Retinal pigment epithelial cell (primary cell): Measurements from ENCODE around the gene BLVRA.

ENCODE experiments used
- DNase-seq: peaks from one replicate; pipeline ENCODE4 v3.0.0-alpha.2; 2010; ENCODE audit warnings: low read depth
- H3K4me3 ChIP-seq: 2 replicates; pipeline ENCODE4 v1.5.1; 2011; ENCODE audit warnings: mild to moderate bottlenecking, low read length, control low read depth, moderate library complexity
- TF ChIP-seq, protein P1 (sequence below): conservative IDR thresholded peaks from 2 replicates; pipeline ENCODE4 v1.5.1; 2011; ENCODE audit warnings: low read depth, low read length, control low read depth, inconsistent platforms

The BLVRA gene

GRCh38 chr7:43856316-43856715 is 97.8 kb downstream of the BLVRA start:
- no peak overlapping the region for H3K4me3 ChIP-seq
- TF ChIP-seq, protein P1, sequence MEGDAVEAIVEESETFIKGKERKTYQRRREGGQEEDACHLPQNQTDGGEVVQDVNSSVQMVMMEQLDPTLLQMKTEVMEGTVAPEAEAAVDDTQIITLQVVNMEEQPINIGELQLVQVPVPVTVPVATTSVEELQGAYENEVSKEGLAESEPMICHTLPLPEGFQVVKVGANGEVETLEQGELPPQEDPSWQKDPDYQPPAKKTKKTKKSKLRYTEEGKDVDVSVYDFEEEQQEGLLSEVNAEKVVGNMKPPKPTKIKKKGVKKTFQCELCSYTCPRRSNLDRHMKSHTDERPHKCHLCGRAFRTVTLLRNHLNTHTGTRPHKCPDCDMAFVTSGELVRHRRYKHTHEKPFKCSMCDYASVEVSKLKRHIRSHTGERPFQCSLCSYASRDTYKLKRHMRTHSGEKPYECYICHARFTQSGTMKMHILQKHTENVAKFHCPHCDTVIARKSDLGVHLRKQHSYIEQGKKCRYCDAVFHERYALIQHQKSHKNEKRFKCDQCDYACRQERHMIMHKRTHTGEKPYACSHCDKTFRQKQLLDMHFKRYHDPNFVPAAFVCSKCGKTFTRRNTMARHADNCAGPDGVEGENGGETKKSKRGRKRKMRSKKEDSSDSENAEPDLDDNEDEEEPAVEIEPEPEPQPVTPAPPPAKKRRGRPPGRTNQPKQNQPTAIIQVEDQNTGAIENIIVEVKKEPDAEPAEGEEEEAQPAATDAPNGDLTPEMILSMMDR = no peak
- DNase-seq = no peak
